ENCODE results near the gene PMPCA. TPM values are rescaled to one million over a fixed set of nuclear protein-coding genes. Genes with fewer than 3 reads are reported as not detected.

Gene PMPCA
- total and polyA plus RNA-seq, 3 donors from 2014 or later, result 66.7 to 78.4 (median 69.8) TPM

- Histone ChIP-seq H3K4me1 (peaks cover 5% of the 10 kb centered on the region), H3K36me3 (ENCODE audit: low read depth, missing control alignments) (no peaks in the 10 kb centered on the region), H3K4me3 (no peak overlapping the region), H3K27ac (no peak overlapping the region), H3K27me3 (no peaks in the 10 kb centered on the region), H3K9me3 (no peaks in the 10 kb centered on the region)
- DNase-seq, result no peak
- no peak for TF ChIP-seq POLR2A (IDR thresholded peaks at IDR 0.05)
- TF ChIP-seq, protein P1, sequence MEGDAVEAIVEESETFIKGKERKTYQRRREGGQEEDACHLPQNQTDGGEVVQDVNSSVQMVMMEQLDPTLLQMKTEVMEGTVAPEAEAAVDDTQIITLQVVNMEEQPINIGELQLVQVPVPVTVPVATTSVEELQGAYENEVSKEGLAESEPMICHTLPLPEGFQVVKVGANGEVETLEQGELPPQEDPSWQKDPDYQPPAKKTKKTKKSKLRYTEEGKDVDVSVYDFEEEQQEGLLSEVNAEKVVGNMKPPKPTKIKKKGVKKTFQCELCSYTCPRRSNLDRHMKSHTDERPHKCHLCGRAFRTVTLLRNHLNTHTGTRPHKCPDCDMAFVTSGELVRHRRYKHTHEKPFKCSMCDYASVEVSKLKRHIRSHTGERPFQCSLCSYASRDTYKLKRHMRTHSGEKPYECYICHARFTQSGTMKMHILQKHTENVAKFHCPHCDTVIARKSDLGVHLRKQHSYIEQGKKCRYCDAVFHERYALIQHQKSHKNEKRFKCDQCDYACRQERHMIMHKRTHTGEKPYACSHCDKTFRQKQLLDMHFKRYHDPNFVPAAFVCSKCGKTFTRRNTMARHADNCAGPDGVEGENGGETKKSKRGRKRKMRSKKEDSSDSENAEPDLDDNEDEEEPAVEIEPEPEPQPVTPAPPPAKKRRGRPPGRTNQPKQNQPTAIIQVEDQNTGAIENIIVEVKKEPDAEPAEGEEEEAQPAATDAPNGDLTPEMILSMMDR (IDR thresholded peaks at IDR 0.05), result no peak
- 94 to 95% methylated on average over 16 to 27 of the region's 27 CpGs for WGBS, 2 donors
- intact Hi-C loops (cut with DNase I; ENCODE audit: low total_unique reads), result no loop called here
These were observed 55.2 kb downstream of the PMPCA start for GRCh38 chr9:136465500-136466154.

GRCh38 chr9:136466155-136466541 lies 55.7 kb downstream of the PMPCA start:
- DNase-seq, result no peak
- no peak overlapping the region for H3K4me3 ChIP-seq
- no peak overlapping the region for H3K27ac ChIP-seq
- 91 to 95% methylated on average over 27 to 30 of the region's 30 CpGs for WGBS, 2 donors
- intact Hi-C loops (cut with DNase I; ENCODE audit: low total_unique reads), result no loop called here
- H3K4me1 ChIP-seq, result peaks cover 5% of the 10 kb centered on the region
- H3K27me3 ChIP-seq, result no peaks in the 10 kb centered on the region
- H3K9me3 ChIP-seq, result no peaks in the 10 kb centered on the region
- no peaks in the 10 kb centered on the region for H3K36me3 ChIP-seq (ENCODE audit: low read depth, missing control alignments)
- TF ChIP-seq, protein P1 (IDR thresholded peaks at IDR 0.05), result no peak

DNA sequence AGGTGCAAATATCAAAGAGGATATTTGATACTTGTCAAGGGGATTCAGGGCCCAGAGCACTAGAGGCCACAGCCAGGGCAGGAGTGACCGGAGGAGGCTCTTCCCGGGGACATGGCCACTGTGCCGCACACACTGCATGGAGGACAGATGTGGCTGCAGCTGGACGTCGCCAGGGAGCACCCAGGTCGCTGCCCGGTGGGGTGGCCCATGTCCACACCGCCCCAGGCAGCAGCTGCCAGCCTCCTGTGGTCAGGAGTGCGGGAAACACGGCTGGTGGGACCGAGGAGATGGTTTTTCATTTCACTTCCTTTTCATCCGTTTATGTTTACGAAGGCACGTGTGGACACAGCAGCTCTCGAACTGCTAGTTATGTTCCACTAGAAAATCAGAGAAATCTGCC lies 57.3 kb downstream of the PMPCA start:
- DNase-seq, result no peak
- Histone ChIP-seq H3K4me3 (no peak overlapping the region), H3K9me3 (no peaks in the 10 kb centered on the region), H3K4me1 (peaks cover 5% of the 10 kb centered on the region), H3K27ac (no peak overlapping the region), H3K36me3 (ENCODE audit: low read depth, missing control alignments) (no peaks in the 10 kb centered on the region), H3K27me3 (no peaks in the 10 kb centered on the region)
- no peak for TF ChIP-seq POLR2A (IDR thresholded peaks at IDR 0.05)
- TF ChIP-seq, protein P1 (IDR thresholded peaks at IDR 0.05), result no peak
- 88 to 90% methylated on average over 14 to 15 of the region's 15 CpGs for WGBS, 2 donors
- intact Hi-C loops (cut with DNase I; ENCODE audit: low total_unique reads), result no loop called here

- TF ChIP-seq, protein P1 (IDR thresholded peaks at IDR 0.05), result no peak
- TF ChIP-seq POLR2A (IDR thresholded peaks at IDR 0.05), result no peak
- H3K36me3 ChIP-seq (ENCODE audit: low read depth, missing control alignments), result no peaks in the 10 kb centered on the region
These were observed 59.9 kb downstream of the PMPCA start for GRCh38 chr9:136470356-136470755.

More at GRCh38 chr9:136470356-136470755, 59.9 kb downstream of the PMPCA start:
- Histone ChIP-seq H3K4me1 (peaks cover 5% of the 10 kb centered on the region), H3K27me3 (no peaks in the 10 kb centered on the region), H3K9me3 (no peaks in the 10 kb centered on the region), H3K4me3 (no peak overlapping the region), H3K27ac (no peak overlapping the region)
- WGBS, 2 donors, result 66 to 82% methylated on average over 11 of the region's 11 CpGs
- DNase-seq, result no peak
- intact Hi-C loops (cut with DNase I; ENCODE audit: low total_unique reads), result no loop called here

Measured in testis (tissue), 3 donors.